ENCODE data around the gene WDFY1.
"Not testable (repeated sequence)": the region's sequence is repeated elsewhere in the genome, so short reads cannot be mapped to it uniquely, and the experiment has no call there.

Gene WDFY1

GRCh38 chr2:223957092-223957851, 12.1 kb upstream of the WDFY1 start, which contains the start of gene MRPL44:
MRPL44 (plus strand) TSS chr2:223957463; CDS start chr2:223957473, 10 bp downstream.
- DNase-seq (ENCODE audit: low read depth) = peak; percentile 93

- no peak for DNase-seq (ENCODE audit: low read depth)
Observed at GRCh38 chr2:223956300-223956699, 11.2 kb upstream of the WDFY1 start.

GRCh38 chr2:223954401-223954800, 9.3 kb upstream of the WDFY1 start:
- no peak for DNase-seq (ENCODE audit: low read depth)

GRCh38 chr2:223952280-223952968, 7.3 kb upstream of the WDFY1 start:
- DNase-seq (ENCODE audit: low read depth) = no peak

- no peak for DNase-seq (ENCODE audit: low read depth)
Observed at GRCh38 chr2:223950448-223951347, 5.6 kb upstream of the WDFY1 start.

- DNase-seq (ENCODE audit: low read depth) = no peak
Observed at GRCh38 chr2:223949241-223949840, 4.2 kb upstream of the WDFY1 start.

- no peak for DNase-seq (ENCODE audit: low read depth)
Observed at GRCh38 chr2:223947711-223948205, 2.6 kb upstream of the WDFY1 start.

GRCh38 chr2:223945755-223946154, 620 bp upstream of the WDFY1 start:
- no peak for DNase-seq (ENCODE audit: low read depth)

- DNase-seq (ENCODE audit: low read depth) = peak; percentile 9
Observed at GRCh38 chr2:223944166-223944702, 901 bp downstream of the WDFY1 start.

GRCh38 chr2:223943561-223944008, 1.6 kb downstream of the WDFY1 start:
- DNase-seq (ENCODE audit: low read depth) = no peak

GRCh38 chr2:223943135-223943534, 2.0 kb downstream of the WDFY1 start:
- no peak for DNase-seq (ENCODE audit: low read depth)

GRCh38 chr2:223941579-223942277, 3.4 kb downstream of the WDFY1 start:
- no peak for DNase-seq (ENCODE audit: low read depth)

GRCh38 chr2:223939438-223939837, 5.7 kb downstream of the WDFY1 start:
- not testable (repeated sequence) for DNase-seq (ENCODE audit: low read depth)

GRCh38 chr2:223937535-223937934, 7.6 kb downstream of the WDFY1 start:
- DNase-seq (ENCODE audit: low read depth) = no peak

- no peak for DNase-seq (ENCODE audit: low read depth)
Observed at GRCh38 chr2:223936862-223937326, 8.2 kb downstream of the WDFY1 start.

GRCh38 chr2:223935459-223936125, 9.5 kb downstream of the WDFY1 start:
- no peak for DNase-seq (ENCODE audit: low read depth)

GRCh38 chr2:223934870-223935269, 10.3 kb downstream of the WDFY1 start:
- no peak for DNase-seq (ENCODE audit: low read depth)

GRCh38 chr2:223932816-223933800, 12.0 kb downstream of the WDFY1 start:
- no peak for DNase-seq (ENCODE audit: low read depth)

All from T follicular helper cell (primary cell).